ENCODE measurements around the gene STAG1.

STAG1 gene

DNA sequence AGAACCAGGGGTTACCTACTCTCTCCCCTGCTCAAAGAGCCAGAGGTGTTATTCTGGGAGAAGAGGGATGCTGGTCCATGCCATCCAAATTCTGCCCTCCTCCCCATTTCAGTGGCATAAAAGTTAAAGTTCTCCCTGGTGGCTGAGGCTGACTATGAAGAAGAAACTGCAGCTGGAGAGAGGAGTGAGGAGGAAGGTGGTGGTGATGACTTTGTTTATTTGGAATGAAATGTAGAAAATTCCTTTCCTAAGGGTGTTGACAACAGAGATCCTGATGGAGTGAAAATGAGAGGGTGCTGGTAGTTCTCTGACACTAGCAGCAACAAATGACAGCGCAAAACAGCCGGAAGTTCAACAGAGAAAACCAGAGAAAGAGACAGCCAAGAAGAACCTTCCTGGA is 401.6 kb downstream of the STAG1 start:
- no peak overlapping the region for H3K27ac ChIP-seq (replicated peaks)
- TF ChIP-seq, protein P1, sequence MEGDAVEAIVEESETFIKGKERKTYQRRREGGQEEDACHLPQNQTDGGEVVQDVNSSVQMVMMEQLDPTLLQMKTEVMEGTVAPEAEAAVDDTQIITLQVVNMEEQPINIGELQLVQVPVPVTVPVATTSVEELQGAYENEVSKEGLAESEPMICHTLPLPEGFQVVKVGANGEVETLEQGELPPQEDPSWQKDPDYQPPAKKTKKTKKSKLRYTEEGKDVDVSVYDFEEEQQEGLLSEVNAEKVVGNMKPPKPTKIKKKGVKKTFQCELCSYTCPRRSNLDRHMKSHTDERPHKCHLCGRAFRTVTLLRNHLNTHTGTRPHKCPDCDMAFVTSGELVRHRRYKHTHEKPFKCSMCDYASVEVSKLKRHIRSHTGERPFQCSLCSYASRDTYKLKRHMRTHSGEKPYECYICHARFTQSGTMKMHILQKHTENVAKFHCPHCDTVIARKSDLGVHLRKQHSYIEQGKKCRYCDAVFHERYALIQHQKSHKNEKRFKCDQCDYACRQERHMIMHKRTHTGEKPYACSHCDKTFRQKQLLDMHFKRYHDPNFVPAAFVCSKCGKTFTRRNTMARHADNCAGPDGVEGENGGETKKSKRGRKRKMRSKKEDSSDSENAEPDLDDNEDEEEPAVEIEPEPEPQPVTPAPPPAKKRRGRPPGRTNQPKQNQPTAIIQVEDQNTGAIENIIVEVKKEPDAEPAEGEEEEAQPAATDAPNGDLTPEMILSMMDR (IDR thresholded peaks at IDR 0.05; ENCODE audit: insufficient read depth, low read length) = no peak
- TF ChIP-seq GABPA (IDR thresholded peaks at IDR 0.05; ENCODE audit: low read depth) = no peak
- TF ChIP-seq, protein P2, sequence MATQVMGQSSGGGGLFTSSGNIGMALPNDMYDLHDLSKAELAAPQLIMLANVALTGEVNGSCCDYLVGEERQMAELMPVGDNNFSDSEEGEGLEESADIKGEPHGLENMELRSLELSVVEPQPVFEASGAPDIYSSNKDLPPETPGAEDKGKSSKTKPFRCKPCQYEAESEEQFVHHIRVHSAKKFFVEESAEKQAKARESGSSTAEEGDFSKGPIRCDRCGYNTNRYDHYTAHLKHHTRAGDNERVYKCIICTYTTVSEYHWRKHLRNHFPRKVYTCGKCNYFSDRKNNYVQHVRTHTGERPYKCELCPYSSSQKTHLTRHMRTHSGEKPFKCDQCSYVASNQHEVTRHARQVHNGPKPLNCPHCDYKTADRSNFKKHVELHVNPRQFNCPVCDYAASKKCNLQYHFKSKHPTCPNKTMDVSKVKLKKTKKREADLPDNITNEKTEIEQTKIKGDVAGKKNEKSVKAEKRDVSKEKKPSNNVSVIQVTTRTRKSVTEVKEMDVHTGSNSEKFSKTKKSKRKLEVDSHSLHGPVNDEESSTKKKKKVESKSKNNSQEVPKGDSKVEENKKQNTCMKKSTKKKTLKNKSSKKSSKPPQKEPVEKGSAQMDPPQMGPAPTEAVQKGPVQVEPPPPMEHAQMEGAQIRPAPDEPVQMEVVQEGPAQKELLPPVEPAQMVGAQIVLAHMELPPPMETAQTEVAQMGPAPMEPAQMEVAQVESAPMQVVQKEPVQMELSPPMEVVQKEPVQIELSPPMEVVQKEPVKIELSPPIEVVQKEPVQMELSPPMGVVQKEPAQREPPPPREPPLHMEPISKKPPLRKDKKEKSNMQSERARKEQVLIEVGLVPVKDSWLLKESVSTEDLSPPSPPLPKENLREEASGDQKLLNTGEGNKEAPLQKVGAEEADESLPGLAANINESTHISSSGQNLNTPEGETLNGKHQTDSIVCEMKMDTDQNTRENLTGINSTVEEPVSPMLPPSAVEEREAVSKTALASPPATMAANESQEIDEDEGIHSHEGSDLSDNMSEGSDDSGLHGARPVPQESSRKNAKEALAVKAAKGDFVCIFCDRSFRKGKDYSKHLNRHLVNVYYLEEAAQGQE (IDR thresholded peaks at IDR 0.05; ENCODE audit: insufficient replicate concordance, low read depth) = no peak

DNA sequence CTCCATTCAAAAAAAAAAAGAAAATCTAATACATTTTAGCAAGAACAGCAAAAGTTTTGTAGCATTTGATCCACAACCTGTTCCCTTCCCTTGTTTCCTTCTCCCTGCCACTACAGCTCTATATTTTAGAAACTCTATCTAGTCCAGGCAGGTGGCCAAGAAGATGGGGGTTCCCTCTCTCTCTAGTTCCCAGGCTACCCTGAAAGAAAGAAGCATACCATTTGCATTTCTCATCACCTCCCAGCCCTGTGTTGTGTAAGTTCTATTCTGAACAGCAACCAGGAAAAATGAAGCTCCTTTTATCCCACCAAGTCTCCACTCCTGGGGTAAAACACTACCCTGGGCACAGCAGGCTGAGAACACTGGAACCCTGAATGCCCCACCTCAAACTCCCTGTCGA is 402.0 kb downstream of the STAG1 start:
- no peak overlapping the region for H3K27ac ChIP-seq (replicated peaks)
- TF ChIP-seq, protein P1 (IDR thresholded peaks at IDR 0.05; ENCODE audit: insufficient read depth, low read length) = no peak
- no peak for TF ChIP-seq POLR2AphosphoS5 (IDR thresholded peaks at IDR 0.05; ENCODE audit: low read depth)
- no peak for TF ChIP-seq GABPA (IDR thresholded peaks at IDR 0.05; ENCODE audit: low read depth)
- TF ChIP-seq SPI1 (IDR thresholded peaks at IDR 0.05; ENCODE audit: borderline replicate concordance, low read depth) = no peak
- TF ChIP-seq, protein P2 (IDR thresholded peaks at IDR 0.05; ENCODE audit: insufficient replicate concordance, low read depth) = no peak
- H3K4me3 ChIP-seq (replicated peaks; ENCODE audit: insufficient read depth, low read length) = no peak overlapping the region
- no peak for DNase-seq (ENCODE audit: low read depth in 1 of 2, low spot score in 1 of 2)
- no peaks in the 10 kb centered on the region for H3K27me3 ChIP-seq (ENCODE audit: insufficient read depth, poor library complexity, severe bottlenecking)

More for the DNA sequence above, 401.6 kb downstream of the STAG1 start:
- DNase-seq (ENCODE audit: low read depth in 1 of 2, low spot score in 1 of 2) = no peak
- Histone ChIP-seq H3K4me3 (replicated peaks; ENCODE audit: insufficient read depth, low read length) (no peak overlapping the region), H3K27me3 (ENCODE audit: insufficient read depth, poor library complexity, severe bottlenecking) (no peaks in the 10 kb centered on the region)

DNA sequence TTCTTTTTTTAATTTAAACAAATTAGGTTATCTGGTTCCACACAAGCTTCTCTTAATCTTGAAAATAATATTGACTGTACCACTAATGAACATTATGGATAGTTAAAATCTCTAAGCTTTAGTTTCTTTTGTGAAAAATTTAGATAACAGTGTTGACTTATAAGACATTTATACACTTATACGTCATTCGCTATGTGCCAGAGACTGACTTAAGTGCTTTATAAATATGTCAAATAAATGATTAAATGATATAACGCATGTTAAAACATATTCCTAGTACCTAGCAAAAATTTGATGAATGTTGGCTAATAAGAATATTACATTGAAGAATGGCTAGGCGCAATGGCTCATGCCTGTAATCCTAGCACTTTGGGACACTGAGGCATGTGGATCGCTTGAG is 405.7 kb downstream of the STAG1 start:
- TF ChIP-seq POLR2AphosphoS5 (IDR thresholded peaks at IDR 0.05; ENCODE audit: low read depth) (no peak), SPI1 (IDR thresholded peaks at IDR 0.05; ENCODE audit: borderline replicate concordance, low read depth) (no peak), GABPA (IDR thresholded peaks at IDR 0.05; ENCODE audit: low read depth) (no peak)
- TF ChIP-seq, protein P2 (IDR thresholded peaks at IDR 0.05; ENCODE audit: insufficient replicate concordance, low read depth) = no peak
- TF ChIP-seq, protein P1 (IDR thresholded peaks at IDR 0.05; ENCODE audit: insufficient read depth, low read length) = no peak
- Histone ChIP-seq H3K27me3 (ENCODE audit: insufficient read depth, poor library complexity, severe bottlenecking) (no peaks in the 10 kb centered on the region), H3K27ac (replicated peaks) (no peak overlapping the region), H3K4me3 (replicated peaks; ENCODE audit: insufficient read depth, low read length) (no peak overlapping the region)
- DNase-seq (ENCODE audit: low read depth in 1 of 2, low spot score in 1 of 2) = no peak
